MM.1S (cell line): ENCODE measurements around the gene STMN3.

ENCODE experiments used
- CTCF ChIP-seq: fragments of 300-600 bp; sonication (generic); IDR thresholded peaks from 2 replicates; pipeline ENCODE4 v1.5.1; 2016; ENCODE audit warnings: antibody characterized with exemption, low read length, mixed read lengths
- EZH2phosphoT487 ChIP-seq: fragments of 300-600 bp; sonication (generic); IDR thresholded peaks from 2 replicates; pipeline ENCODE4 v1.6.1; 2018; ENCODE audit warnings: antibody characterized with exemption, low read length

GRCh38 chr20:63693083-63693732 is 40.0 kb upstream of the STMN3 start:
- TF ChIP-seq EZH2phosphoT487 (no peak), CTCF (no peak)
